HEK293 (cell line): ENCODE measurements around the gene LYPD4.
A peak's percentile ranks its signal among the peaks of the same experiment; 100 is the strongest.

Experiments
- CTCF ChIA-PET: fragments of 350-600 bp; formaldehyde crosslinking; extraction: SDS; loops from one replicate; lab custom pipeline; 2021; ENCODE audit warnings: antibody characterized with exemption; lab: Yijun Ruan, JAX
- POLR2A ChIA-PET: fragments of 300-600 bp; formaldehyde crosslinking; extraction: SDS; loops from one replicate; lab custom pipeline; 2020; ENCODE audit warnings: antibody characterized with exemption, inconsistent platforms; lab: Yijun Ruan, JAX
- H3K27ac ChIP-seq: fragments of 200-500 bp; sonication (Bioruptor generic); 2 replicates; pipeline ENCODE4 v1.5.1; 2014; ENCODE audit warnings: low read depth, low read length, control low read depth, inconsistent platforms; ENCODE audit errors: extremely low read depth
- H3K36me3 ChIP-seq, 2 experiments: fragments of 200-500 bp in 1 of 2; sonication (Bioruptor generic) in 1 of 2; 1 replicate in 1 of 2; 2 replicates in 1 of 2; pipeline ENCODE4 v1.5.1; 2014 to 2017; ENCODE audit warnings: inconsistent platforms in 2 of 2, low read length in 2 of 2; ENCODE audit not compliant: control insufficient read depth in 2 of 2, insufficient read depth in 1 of 2
- H3K4me1 ChIP-seq: fragments of 200-500 bp; sonication (Bioruptor generic); 2 replicates; pipeline ENCODE4 v1.5.1; 2014; ENCODE audit warnings: mild to moderate bottlenecking, low read length, inconsistent platforms; ENCODE audit not compliant: control insufficient read depth, insufficient read depth
- H3K4me3 ChIP-seq: 2 replicates; pipeline ENCODE4 v1.5.1; 2011; ENCODE audit warnings: low read depth, mild to moderate bottlenecking, control low read depth, low read length, moderate library complexity
- H3K9me3 ChIP-seq: fragments of 200-500 bp; sonication (Bioruptor generic); 2 replicates; pipeline ENCODE4 v1.5.1; 2014; ENCODE audit warnings: low read depth, low read length, inconsistent platforms; ENCODE audit not compliant: control insufficient read depth, insufficient read depth
- KLF1 ChIP-seq: fragments of 450-650 bp; formaldehyde crosslinking; IDR thresholded peaks from 2 replicates; pipeline ENCODE4 v1.5.1; 2016; ENCODE audit warnings: missing biosample characterization, missing genetic modification characterization
- KLF9 ChIP-seq: fragments of 450-650 bp; formaldehyde crosslinking; IDR thresholded peaks from 2 replicates; pipeline ENCODE4 v1.5.1; 2016; ENCODE audit warnings: missing biosample characterization, missing genetic modification characterization, low read depth
- PRDM10 ChIP-seq: fragments of 450-650 bp; formaldehyde crosslinking; IDR thresholded peaks from 2 replicates; pipeline ENCODE4 v1.5.1; 2016; ENCODE audit warnings: missing biosample characterization, missing genetic modification characterization
- SCRT1 ChIP-seq: fragments of 450-650 bp; formaldehyde crosslinking; IDR thresholded peaks from 2 replicates; pipeline ENCODE4 v1.5.1; 2016; ENCODE audit warnings: missing biosample characterization, missing genetic modification characterization, borderline replicate concordance
- SCRT2 ChIP-seq: fragments of 450-650 bp; formaldehyde crosslinking; IDR thresholded peaks from 2 replicates; pipeline ENCODE4 v1.5.1; 2016; ENCODE audit warnings: missing biosample characterization, missing genetic modification characterization
- ZNF19 ChIP-seq: fragments of 450-650 bp; formaldehyde crosslinking; IDR thresholded peaks from 2 replicates; pipeline ENCODE4; 2016; ENCODE audit warnings: missing biosample characterization, missing genetic modification characterization, low read depth
- ZNF239 ChIP-seq: fragments of 450-650 bp; formaldehyde crosslinking; IDR thresholded peaks from 2 replicates; pipeline ENCODE4 v1.5.1; 2016; ENCODE audit warnings: missing biosample characterization, missing genetic modification characterization
- ZNF292 ChIP-seq: fragments of 450-650 bp; formaldehyde crosslinking; IDR thresholded peaks from 2 replicates; pipeline ENCODE4 v1.5.1; 2016; ENCODE audit warnings: low read depth, missing biosample characterization, missing genetic modification characterization, borderline replicate concordance
- ZNF335 ChIP-seq: fragments of 450-650 bp; formaldehyde crosslinking; conservative IDR thresholded peaks from 2 replicates; pipeline ENCODE4 v1.5.1; 2016; ENCODE audit warnings: missing biosample characterization, missing genetic modification characterization
- ZNF350 ChIP-seq: fragments of 450-650 bp; formaldehyde crosslinking; IDR thresholded peaks from 2 replicates; pipeline ENCODE4 v1.5.0; 2017; ENCODE audit warnings: missing biosample characterization, mild to moderate bottlenecking, missing genetic modification characterization
- ZNF362 ChIP-seq: fragments of 450-650 bp; formaldehyde crosslinking; IDR thresholded peaks from 2 replicates; pipeline ENCODE4 v1.5.1; 2016; ENCODE audit warnings: missing biosample characterization, missing genetic modification characterization
- ZNF473 ChIP-seq: fragments of 450-650 bp; formaldehyde crosslinking; IDR thresholded peaks from 2 replicates; pipeline ENCODE4 v1.5.1; 2017; ENCODE audit warnings: missing biosample characterization, missing genetic modification characterization
- ZNF548 ChIP-seq: fragments of 450-650 bp; formaldehyde crosslinking; IDR thresholded peaks from 2 replicates; pipeline ENCODE4 v1.5.1; 2016; ENCODE audit warnings: missing biosample characterization, missing genetic modification characterization
- ZNF571 ChIP-seq: fragments of 450-650 bp; formaldehyde crosslinking; IDR thresholded peaks from 2 replicates; pipeline ENCODE4 v1.5.0; 2017; ENCODE audit warnings: missing biosample characterization, missing genetic modification characterization
- ZNF670 ChIP-seq: fragments of 450-650 bp; formaldehyde crosslinking; IDR thresholded peaks from 2 replicates; pipeline ENCODE4 v1.5.1; 2016; ENCODE audit warnings: missing biosample characterization, missing genetic modification characterization, low read depth
- ZNF791 ChIP-seq: fragments of 450-650 bp; formaldehyde crosslinking; IDR thresholded peaks from 2 replicates; pipeline ENCODE4 v1.5.1; 2016; ENCODE audit warnings: missing biosample characterization, missing genetic modification characterization
- ZXDB ChIP-seq: fragments of 450-650 bp; formaldehyde crosslinking; IDR thresholded peaks from 2 replicates; pipeline ENCODE4 v1.5.1; 2016; ENCODE audit warnings: missing biosample characterization, missing genetic modification characterization

LYPD4 gene

GRCh38 chr19:41862445-41862986 lies 18.0 kb upstream of the LYPD4 start:
- ChIA-PET POLR2A (interaction anchor here (0.5 to 3.4 kb wide), 10 partner anchors 10 to 1707 kb away, joined by 3 to 68 read pairs (median 6); partner anchors contain the start of genes ARHGEF1, CD79A and RABAC1), CTCF (interaction anchor here (0.6 to 2.2 kb wide), 6 partner anchors 11 to 1438 kb away, joined by 3 to 19 read pairs (median 4); no protein-coding TSS in a partner anchor)
- H3K27ac ChIP-seq = peak overlapping the region; percentile 100
- peaks cover 68 to 69% of the 10 kb centered on the region in 2 experiments for H3K36me3 ChIP-seq
- peak overlapping the region; percentile 15 for H3K4me3 ChIP-seq
- H3K4me1 ChIP-seq = peaks cover 31% of the 10 kb centered on the region
- H3K9me3 ChIP-seq = no peaks in the 10 kb centered on the region
- TF ChIP-seq ZNF791 (tag by site-specific recombination) (no peak), ZNF571 (tag by site-specific recombination) (no peak), ZNF292 (tag by site-specific recombination) (no peak), ZXDB (tag by site-specific recombination) (no peak), ZNF548 (tag by site-specific recombination) (no peak), ZNF670 (tag by site-specific recombination) (no peak), ZNF239 (tag by site-specific recombination) (0 out of 2 replicates have a peak, but pooled peaks have one; percentile 3), KLF9 (no peak), ZNF19 (no peak), ZNF362 (tag by site-specific recombination) (peak; percentile 82)

GRCh38 chr19:41861846-41862245 lies 17.4 kb upstream of the LYPD4 start:
- peak overlapping the region; percentile 89 for H3K4me3 ChIP-seq
- H3K4me1 ChIP-seq = peaks cover 31% of the 10 kb centered on the region
- ChIA-PET CTCF (interaction anchor here (0.6 to 3.2 kb wide), 5 partner anchors 11 to 1437 kb away, joined by 3 to 21 read pairs (median 4); no protein-coding TSS in a partner anchor), POLR2A (interaction anchor here (0.5 to 3.4 kb wide), 9 partner anchors 11 to 97 kb away, joined by 3 to 68 read pairs (median 7); partner anchors contain the start of genes ARHGEF1, CD79A and RABAC1)
- TF ChIP-seq ZNF239 (tag by site-specific recombination) = 0 out of 2 replicates have a peak, but pooled peaks have one; percentile 0
- TF ChIP-seq KLF1 (tag by site-specific recombination) = no peak
- H3K36me3 ChIP-seq = peaks cover 62% of the 10 kb centered on the region in 2 experiments
- no peaks in the 10 kb centered on the region for H3K9me3 ChIP-seq
- H3K27ac ChIP-seq = peak overlapping the region; percentile 100

- ChIA-PET CTCF (interaction anchor here (0.6 to 4.3 kb wide), 7 partner anchors 9 to 382 kb away, joined by 3 to 34 read pairs (median 10); no protein-coding TSS in a partner anchor), POLR2A (interaction anchor here (0.6 to 3.9 kb wide), 8 partner anchors 10 to 97 kb away, joined by 3 to 118 read pairs (median 22); partner anchors contain the start of genes ARHGEF1 and RABAC1)
- H3K4me3 ChIP-seq = peak overlapping the region; percentile 89
- peaks cover 28% of the 10 kb centered on the region for H3K4me1 ChIP-seq
- H3K27ac ChIP-seq = peak overlapping the region; percentile 100
- H3K36me3 ChIP-seq = peaks cover 56% of the 10 kb centered on the region in 2 experiments
- no peaks in the 10 kb centered on the region for H3K9me3 ChIP-seq
- no peak for TF ChIP-seq ZNF350
- peak; percentile 97 for TF ChIP-seq SCRT1 (tag by site-specific recombination)
- 0 out of 2 replicates have a peak, but pooled peaks have one; percentile 21 for TF ChIP-seq ZNF335 (tag by site-specific recombination)
- peak; percentile 95 for TF ChIP-seq SCRT2 (tag by site-specific recombination)
- TF ChIP-seq PRDM10 = 0 out of 2 replicates have a peak, but pooled peaks have one; percentile 21
- TF ChIP-seq ZNF473 = no peak
Observed at GRCh38 chr19:41861116-41861768, 16.8 kb upstream of the LYPD4 start.
